GM23338 (cell line): ENCODE measurements around the gene PXK. TPM values are rescaled to one million over a fixed set of nuclear protein-coding genes. Genes with fewer than 3 reads are reported as not detected.

Source experiments
- ATAC-seq: fragments of 200-7000 bp; cut with Tn5 transposase; 3 replicates; pipeline ENCODE4 v1.9.1; 2020
- DNase-seq: peaks from one replicate; pipeline ENCODE4 v3.0.0-alpha.2; 2015; ENCODE audit warnings: low spot score
- H2AFZ ChIP-seq: fragments of 200-600 bp; sonication (generic); 2 replicates; pipeline ENCODE4 v1.8.0; 2016; ENCODE audit warnings: antibody characterized with exemption, mild to moderate bottlenecking, moderate library complexity
- H3F3A ChIP-seq: fragments of 200-600 bp; sonication (generic); replicated peaks from 2 replicates; pipeline ENCODE4 v1.8.0; 2017; ENCODE audit warnings: antibody characterized with exemption, mixed run types, low read depth
- H3K27ac ChIP-seq: fragments of 200-600 bp; sonication (generic); 2 replicates; pipeline ENCODE4 v1.6.1; 2016; ENCODE audit warnings: low read depth
- H3K27me3 ChIP-seq: fragments of 200-600 bp; sonication (generic); 2 replicates; pipeline ENCODE4 v1.8.0; 2016; ENCODE audit warnings: mild to moderate bottlenecking, mixed run types, moderate library complexity; ENCODE audit not compliant: insufficient read depth
- H3K36me3 ChIP-seq: fragments of 200-600 bp; sonication (generic); 2 replicates; pipeline ENCODE4 v1.8.0; 2016; ENCODE audit warnings: mild to moderate bottlenecking; ENCODE audit not compliant: insufficient read depth
- H3K4me1 ChIP-seq: fragments of 200-600 bp; sonication (generic); 2 replicates; pipeline ENCODE4 v1.8.0; 2016; ENCODE audit warnings: mild to moderate bottlenecking, moderate library complexity; ENCODE audit not compliant: insufficient read depth
- H3K4me2 ChIP-seq: fragments of 200-600 bp; sonication (generic); 2 replicates; pipeline ENCODE4 v1.7.1; 2017; ENCODE audit warnings: mixed run types
- H3K4me3 ChIP-seq: fragments of 200-600 bp; sonication (generic); 2 replicates; pipeline ENCODE4 v1.6.1; 2016; ENCODE audit warnings: mixed run types
- H3K79me2 ChIP-seq: fragments of 200-600 bp; sonication (generic); replicated peaks from 2 replicates; pipeline ENCODE4 v1.8.0; 2017; ENCODE audit warnings: mild to moderate bottlenecking; ENCODE audit not compliant: insufficient read depth
- H3K9me2 ChIP-seq: fragments of 200-600 bp; sonication (generic); 2 replicates; pipeline ENCODE4 v1.8.0; 2017; ENCODE audit not compliant: insufficient read depth
- H4K20me1 ChIP-seq: fragments of 200-600 bp; sonication (generic); replicated peaks from 2 replicates; pipeline ENCODE4 v1.8.0; 2017; ENCODE audit warnings: mild to moderate bottlenecking; ENCODE audit not compliant: insufficient read depth
- H3K27ac Mint-ChIP-seq: 2 replicates; pipeline ENCODE4 v1.8.0; 2020; ENCODE audit warnings: inconsistent platforms, mild to moderate bottlenecking, moderate library complexity, mixed read lengths
- H3K27me3 Mint-ChIP-seq: 3 replicates; pipeline ENCODE4 v1.8.0; 2022; ENCODE audit warnings: low read depth, mild to moderate bottlenecking, moderate library complexity, mixed read lengths, inconsistent platforms; ENCODE audit not compliant: insufficient read depth, poor library complexity
- H3K36me3 Mint-ChIP-seq: 3 replicates; pipeline ENCODE4 v1.8.0; 2021; ENCODE audit warnings: low read depth, mild to moderate bottlenecking, inconsistent platforms, moderate library complexity, mixed read lengths
- H3K4me1 Mint-ChIP-seq: 3 replicates; pipeline ENCODE4 v1.8.0; 2020; ENCODE audit warnings: mild to moderate bottlenecking, inconsistent platforms, mixed read lengths
- H3K4me3 Mint-ChIP-seq: 3 replicates; pipeline ENCODE4 v1.8.0; 2021; ENCODE audit warnings: moderate library complexity, mild to moderate bottlenecking, inconsistent platforms, mixed read lengths
- H3K9me3 Mint-ChIP-seq: 3 replicates; pipeline ENCODE4 v1.8.0; 2020; ENCODE audit warnings: moderate library complexity, mild to moderate bottlenecking, inconsistent platforms, mixed read lengths
- CREB1 ChIP-seq: fragments of 250-450 bp; sonication (Bioruptor Pico); IDR thresholded peaks from 2 replicates; pipeline ENCODE4 v1.5.0; 2020; ENCODE audit warnings: low read depth, mild to moderate bottlenecking, moderate library complexity
- CTCF ChIP-seq, 2 experiments: fragments of 200-600 bp in 1 of 2; sonication (generic) in 1 of 2; conservative IDR thresholded peaks; 2 replicates each; pipeline versions ENCODE4 v1.5.1 to v1.6.1; 2016 to 2017; ENCODE audit warnings: antibody characterized with exemption in 2 of 2, low read depth in 2 of 2, mild to moderate bottlenecking in 2 of 2, moderate library complexity in 1 of 2
- ETS1 ChIP-seq: IDR thresholded peaks from 2 replicates; pipeline ENCODE4 v1.6.1; 2016; ENCODE audit warnings: antibody characterized with exemption
- EZH2 ChIP-seq: fragments of 200-600 bp; sonication (generic); IDR thresholded peaks from one replicate; pipeline ENCODE4 v1.8.0; 2017; ENCODE audit warnings: antibody characterized with exemption, mild to moderate bottlenecking, low read depth; ENCODE audit not compliant: unreplicated experiment
- EZH2phosphoT487 ChIP-seq: fragments of 200-600 bp; sonication (generic); IDR thresholded peaks from one replicate; pipeline ENCODE4 v1.8.1; 2018; ENCODE audit warnings: antibody characterized with exemption; ENCODE audit not compliant: unreplicated experiment
- JUNB ChIP-seq: IDR thresholded peaks from one replicate; pipeline ENCODE4 v1.6.1; 2016; ENCODE audit warnings: antibody characterized with exemption; ENCODE audit not compliant: unreplicated experiment
- NANOG ChIP-seq: IDR thresholded peaks from 2 replicates; pipeline ENCODE4 v1.6.1; 2016; ENCODE audit warnings: antibody characterized with exemption, borderline replicate concordance
- POLR2AphosphoS5 ChIP-seq: IDR thresholded peaks from 2 replicates; pipeline ENCODE4 v1.6.1; 2016; ENCODE audit warnings: antibody characterized with exemption, low read depth
- STAT1 ChIP-seq: IDR thresholded peaks from one replicate; pipeline ENCODE4 v1.6.1; 2016; ENCODE audit warnings: antibody characterized with exemption; ENCODE audit not compliant: unreplicated experiment
- ZNF114 ChIP-seq: fragments of 250-450 bp; sonication (Bioruptor Pico); IDR thresholded peaks from 2 replicates; pipeline ENCODE4 v1.5.0; 2020; ENCODE audit warnings: mild to moderate bottlenecking, moderate library complexity
- ZNF331 ChIP-seq: fragments of 250-450 bp; sonication (Bioruptor Pico); IDR thresholded peaks from 2 replicates; pipeline ENCODE4 v1.5.0; 2020; ENCODE audit warnings: low read depth, mild to moderate bottlenecking, moderate library complexity
- ZNF462 ChIP-seq: fragments of 250-450 bp; sonication (Bioruptor Pico); IDR thresholded peaks from 2 replicates; pipeline ENCODE4 v1.5.0; 2020; ENCODE audit warnings: mild to moderate bottlenecking, moderate library complexity
- polyA plus RNA-seq: library from polyadenylated mRNA; unstranded; fragments of >200 nt; fragmentation: Nextera tagmentation; extraction: Ambion mirVana; gene quantifications from 2 replicates; pipeline ENCODE4 v1.2.1, GENCODE V29; 2016
- total RNA-seq: library from RNA; depleted of rRNA; stranded (reverse); fragments of >200 nt; shearing (Covaris generic); gene quantifications from 2 replicates; pipeline ENCODE4 v1.2.3, GENCODE V29; 2014

The PXK gene
- total and polyA plus RNA-seq, 2 experiments from 2014 or later, result 6.4 to 6.5 TPM

- TF ChIP-seq CTCF (conservative IDR thresholded peaks at IDR 0.05; ENCODE audit: low read depth in 2 of 2), result no peak
- TF ChIP-seq JUNB, result no peak
Observed at GRCh38 chr3:58432905-58433304, 100.2 kb downstream of the PXK start (continued).

- Histone ChIP-seq H3K4me1 (peaks cover 36% of the 10 kb centered on the region), H4K20me1 (peaks cover 3% of the 10 kb centered on the region; the same call in 1 of the 2 replicates), H3K36me3 (peaks cover 37% of the 10 kb centered on the region), H3K9me2 (peaks cover 3% of the 10 kb centered on the region; the same call in 1 of the 2 replicates), H3F3A (peaks cover 6% of the 10 kb centered on the region; the same call in 1 of the 2 replicates), H3K4me3 (peak within 1 kb of the TSS; percentile 75), H2AFZ (peak within 1 kb of the TSS; percentile 39; the same call in 1 of the 2 replicates), H3K4me2 (peak within 1 kb of the TSS; percentile 93), H3K79me2 (peaks cover 29% of the 10 kb centered on the region), H3K27ac (peak within 1 kb of the TSS; percentile 94), H3K27me3 (no peaks in the 10 kb centered on the region)
- DNase-seq (peak; percentile 93), ATAC-seq (peak; percentile 88)
- H3K4me3 Mint-ChIP-seq, result peak within 1 kb of the TSS; percentile 90
- H3K9me3 Mint-ChIP-seq, result peaks cover 10% of the 10 kb centered on the region
- H3K27ac Mint-ChIP-seq, result peak within 1 kb of the TSS; percentile 97
- H3K4me1 Mint-ChIP-seq, result peaks cover 35% of the 10 kb centered on the region
- peaks cover 40% of the 10 kb centered on the region for H3K36me3 Mint-ChIP-seq
- peaks cover 12% of the 10 kb centered on the region for H3K27me3 Mint-ChIP-seq
- no peak for TF ChIP-seq NANOG
- no peak for TF ChIP-seq EZH2
- no peak for TF ChIP-seq ZNF462
- no peak for TF ChIP-seq ZNF331 (CRISPR knock-in tag)
- no peak for TF ChIP-seq ETS1
- TF ChIP-seq CTCF (conservative IDR thresholded peaks at IDR 0.05; ENCODE audit: low read depth in 2 of 2), result no peak
- no peak for TF ChIP-seq ZNF114 (CRISPR knock-in tag)
- peak; percentile 86 for TF ChIP-seq POLR2AphosphoS5
- no peak for TF ChIP-seq STAT1
- no peak for TF ChIP-seq JUNB
- TF ChIP-seq CREB1 (CRISPR knock-in tag), result peak; percentile 37
- no peak for TF ChIP-seq EZH2phosphoT487
Observed at GRCh38 chr3:58433400-58434167, 100.9 kb downstream of the PXK start, which contains the start of gene PDHB. TSS of gene PDHB (minus strand) at chr3:58433832. CDS start at chr3:58433809, 23 bp downstream.
